ENCODE results near the gene NDOR1. TPM values are rescaled to one million over a fixed set of nuclear protein-coding genes. Genes with fewer than 3 reads are reported as not detected.
A peak's percentile ranks its signal among the peaks of the same experiment; 100 is the strongest.

Gene NDOR1
- total and polyA plus RNA-seq, 2 experiments from 2014 or later, result 7.8 to 12.3 TPM

DNA sequence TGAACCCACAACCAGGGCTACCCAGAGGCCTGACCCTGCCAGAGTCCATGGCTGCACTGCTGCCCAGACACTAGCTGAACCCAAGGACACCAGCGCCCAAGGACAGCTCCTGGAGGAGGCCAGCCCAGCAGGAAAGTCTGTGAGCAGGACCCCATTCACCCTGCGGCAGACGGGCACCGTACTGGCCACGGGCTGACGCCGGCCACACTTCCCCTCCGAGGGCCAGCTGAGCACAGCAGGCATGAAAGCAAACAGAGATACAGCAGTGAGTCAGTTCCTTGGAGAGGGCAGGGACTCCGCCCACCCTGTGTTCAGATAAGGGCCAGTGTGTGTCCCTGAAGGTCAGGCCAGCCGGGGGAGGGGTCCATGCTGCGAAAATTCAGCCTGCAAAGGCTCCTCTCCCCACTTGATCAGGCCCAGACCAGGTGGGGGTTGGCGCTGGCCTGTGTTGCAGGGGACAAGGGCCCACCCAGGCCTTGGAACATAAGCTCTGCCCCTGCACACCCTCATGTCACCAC, 13.3 kb downstream of the NDOR1 start:
- no peaks in the 10 kb centered on the region for H4K20me1 ChIP-seq (ENCODE audit: insufficient read depth, poor library complexity, severe bottlenecking)
- no peak for TF ChIP-seq EZH2phosphoT487 (IDR thresholded peaks at IDR 0.05; ENCODE audit: low read depth, severe bottlenecking, unreplicated experiment)
- no peaks in the 10 kb centered on the region for H3K79me2 ChIP-seq
- no peaks in the 10 kb centered on the region for H3K9me3 ChIP-seq (ENCODE audit: low read depth)
- peak overlapping the region; percentile 70 for H3K4me2 ChIP-seq
- no peaks in the 10 kb centered on the region for H3K36me3 ChIP-seq (replicated peaks; ENCODE audit: insufficient read depth, low read depth)
- peak; percentile 82 for DNase-seq (ENCODE audit: low spot score)
- H3K27me3 ChIP-seq, result no peaks in the 10 kb centered on the region
- H3K4me1 ChIP-seq (ENCODE audit: insufficient read depth), result peaks cover 29% of the 10 kb centered on the region
- H3K9me2 ChIP-seq (replicated peaks; ENCODE audit: insufficient read depth), result no peaks in the 10 kb centered on the region
- WGBS (ENCODE audit: low lambda C conversion rate, missing lambda C conversion rate), result 30% methylated on average over 12 of the region's 12 CpGs
- peak overlapping the region; percentile 82 for H3K27ac ChIP-seq
- no peak overlapping the region for H2AFZ ChIP-seq
- no peak overlapping the region for H3K4me3 ChIP-seq

DNA sequence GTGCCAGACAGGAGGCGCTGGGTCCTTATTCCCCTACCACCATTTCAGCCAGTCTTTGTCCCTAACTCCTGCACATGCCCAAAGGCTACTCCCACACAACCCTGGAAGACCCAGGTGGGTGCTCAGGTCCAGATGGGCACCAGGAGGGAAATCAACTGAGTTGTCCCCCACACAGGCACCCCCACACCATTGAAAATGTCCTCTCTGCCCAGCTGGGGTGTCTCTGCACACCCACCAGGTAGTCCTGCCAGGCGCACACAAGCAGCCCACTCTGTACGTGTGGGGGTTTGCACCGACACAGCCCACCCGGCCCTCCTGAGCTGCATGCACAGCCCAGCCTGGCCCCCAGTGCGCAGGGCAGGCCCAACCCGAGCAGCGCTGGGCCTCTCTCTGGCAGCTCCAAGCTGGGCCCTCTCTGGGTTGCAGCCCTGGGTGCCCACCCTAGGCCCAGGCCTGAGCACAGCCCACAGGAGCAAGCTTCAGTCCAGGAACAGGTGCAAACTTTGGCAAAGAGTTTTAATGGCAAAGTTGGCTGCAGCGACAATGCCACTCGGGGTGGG, 14.3 kb downstream of the NDOR1 start:
- Histone ChIP-seq H3K4me3 (no peak overlapping the region), H3K9me2 (replicated peaks; ENCODE audit: insufficient read depth) (no peaks in the 10 kb centered on the region), H4K20me1 (ENCODE audit: insufficient read depth, poor library complexity, severe bottlenecking) (no peaks in the 10 kb centered on the region), H2AFZ (no peak overlapping the region), H3K27ac (peak overlapping the region; percentile 82), H3K4me2 (no peak overlapping the region), H3K27me3 (no peaks in the 10 kb centered on the region), H3K4me1 (ENCODE audit: insufficient read depth) (peaks cover 34% of the 10 kb centered on the region), H3K79me2 (no peaks in the 10 kb centered on the region), H3K9me3 (ENCODE audit: low read depth) (no peaks in the 10 kb centered on the region), H3K36me3 (replicated peaks; ENCODE audit: insufficient read depth, low read depth) (no peaks in the 10 kb centered on the region)
- DNase-seq (ENCODE audit: low spot score), result no peak
- TF ChIP-seq, protein P1, sequence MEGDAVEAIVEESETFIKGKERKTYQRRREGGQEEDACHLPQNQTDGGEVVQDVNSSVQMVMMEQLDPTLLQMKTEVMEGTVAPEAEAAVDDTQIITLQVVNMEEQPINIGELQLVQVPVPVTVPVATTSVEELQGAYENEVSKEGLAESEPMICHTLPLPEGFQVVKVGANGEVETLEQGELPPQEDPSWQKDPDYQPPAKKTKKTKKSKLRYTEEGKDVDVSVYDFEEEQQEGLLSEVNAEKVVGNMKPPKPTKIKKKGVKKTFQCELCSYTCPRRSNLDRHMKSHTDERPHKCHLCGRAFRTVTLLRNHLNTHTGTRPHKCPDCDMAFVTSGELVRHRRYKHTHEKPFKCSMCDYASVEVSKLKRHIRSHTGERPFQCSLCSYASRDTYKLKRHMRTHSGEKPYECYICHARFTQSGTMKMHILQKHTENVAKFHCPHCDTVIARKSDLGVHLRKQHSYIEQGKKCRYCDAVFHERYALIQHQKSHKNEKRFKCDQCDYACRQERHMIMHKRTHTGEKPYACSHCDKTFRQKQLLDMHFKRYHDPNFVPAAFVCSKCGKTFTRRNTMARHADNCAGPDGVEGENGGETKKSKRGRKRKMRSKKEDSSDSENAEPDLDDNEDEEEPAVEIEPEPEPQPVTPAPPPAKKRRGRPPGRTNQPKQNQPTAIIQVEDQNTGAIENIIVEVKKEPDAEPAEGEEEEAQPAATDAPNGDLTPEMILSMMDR (IDR thresholded peaks at IDR 0.05; ENCODE audit: poor library complexity), result no peak
- TF ChIP-seq EZH2 (IDR thresholded peaks at IDR 0.05; ENCODE audit: borderline replicate concordance) (no peak), EZH2phosphoT487 (IDR thresholded peaks at IDR 0.05; ENCODE audit: low read depth, severe bottlenecking, unreplicated experiment) (no peak)
- WGBS (ENCODE audit: low lambda C conversion rate, missing lambda C conversion rate), result 96% methylated on average over 10 of the region's 10 CpGs

DNA sequence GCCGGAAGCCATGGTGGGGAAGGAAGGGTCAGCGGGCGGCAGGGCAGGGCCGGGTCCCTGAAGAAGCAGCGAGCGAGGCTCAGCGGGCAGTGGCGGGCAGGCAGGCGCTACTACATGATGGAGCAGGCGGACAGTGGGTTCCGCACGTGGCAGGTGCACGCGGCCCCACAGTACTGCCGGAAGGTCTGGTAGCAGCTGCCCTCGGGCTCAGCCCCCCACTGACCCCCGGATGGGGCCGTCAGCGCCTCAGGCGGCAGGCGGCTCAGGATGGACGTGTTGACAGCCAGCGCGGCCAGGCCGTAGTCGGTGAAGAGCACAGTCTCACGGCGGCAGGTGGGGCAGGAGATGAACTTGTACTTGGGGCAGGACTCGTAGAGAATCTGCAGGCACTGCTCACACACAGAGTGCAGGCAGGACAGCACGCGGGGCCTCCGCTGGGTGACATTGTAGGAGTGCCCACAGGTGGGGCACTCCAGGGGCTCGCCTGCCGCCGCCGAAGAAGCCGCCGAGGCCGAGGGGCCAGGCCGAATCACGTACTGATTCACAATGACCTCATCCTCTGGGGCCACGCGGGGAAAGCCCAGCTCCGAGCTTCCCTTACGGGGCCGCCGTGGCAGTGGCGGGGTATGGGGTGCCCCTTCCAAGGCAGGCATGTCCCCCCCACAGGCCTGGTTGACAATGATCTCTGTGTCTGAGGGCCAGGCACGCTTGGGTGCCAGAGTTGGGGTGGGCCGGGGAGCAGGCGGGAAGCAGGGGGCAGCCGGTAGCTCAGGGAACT, 15.0 kb downstream of the NDOR1 start:
- H3K27ac ChIP-seq, result no peak overlapping the region
- no peak overlapping the region for H2AFZ ChIP-seq
- no peaks in the 10 kb centered on the region for H3K9me3 ChIP-seq (ENCODE audit: low read depth)
- no peaks in the 10 kb centered on the region for H3K27me3 ChIP-seq
- H3K4me1 ChIP-seq (ENCODE audit: insufficient read depth), result peaks cover 34% of the 10 kb centered on the region
- no peaks in the 10 kb centered on the region for H3K9me2 ChIP-seq (replicated peaks; ENCODE audit: insufficient read depth)
- no peak for DNase-seq (ENCODE audit: low spot score)
- H3K79me2 ChIP-seq, result no peaks in the 10 kb centered on the region
- no peak overlapping the region for H3K4me2 ChIP-seq
- TF ChIP-seq, protein P1 (IDR thresholded peaks at IDR 0.05; ENCODE audit: poor library complexity), result no peak
- TF ChIP-seq EZH2 (IDR thresholded peaks at IDR 0.05; ENCODE audit: borderline replicate concordance), result no peak
- TF ChIP-seq EZH2phosphoT487 (IDR thresholded peaks at IDR 0.05; ENCODE audit: low read depth, severe bottlenecking, unreplicated experiment), result no peak
- H4K20me1 ChIP-seq (ENCODE audit: insufficient read depth, poor library complexity, severe bottlenecking), result no peaks in the 10 kb centered on the region
- 93% methylated on average over 47 of the region's 52 CpGs for WGBS (ENCODE audit: low lambda C conversion rate, missing lambda C conversion rate)
- H3K36me3 ChIP-seq (replicated peaks; ENCODE audit: insufficient read depth, low read depth), result no peaks in the 10 kb centered on the region
- no peak overlapping the region for H3K4me3 ChIP-seq

DNA sequence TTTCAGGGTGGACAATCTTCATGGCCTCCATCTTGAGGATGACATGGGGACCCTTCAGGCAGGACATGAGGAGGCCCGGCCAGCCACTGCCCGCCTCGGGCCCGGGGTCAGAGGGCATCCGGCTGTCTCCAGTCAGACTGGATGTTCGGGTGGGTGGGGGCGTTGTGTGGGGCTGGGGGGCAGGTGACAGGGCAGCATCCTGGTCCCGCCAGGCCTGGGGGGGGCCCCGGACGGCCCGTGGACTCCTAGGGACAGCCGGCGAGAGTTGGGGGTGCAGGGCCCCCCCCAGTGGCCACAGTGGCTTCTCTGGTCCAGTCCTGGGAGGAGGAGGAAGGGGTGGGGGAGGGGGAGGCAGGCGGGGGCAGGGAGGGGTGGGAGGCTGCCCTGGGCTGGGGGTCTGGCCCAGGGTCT, 15.6 kb downstream of the NDOR1 start:
- Histone ChIP-seq H2AFZ (no peak overlapping the region), H3K4me3 (no peak overlapping the region), H3K9me2 (replicated peaks; ENCODE audit: insufficient read depth) (no peaks in the 10 kb centered on the region)

More for the DNA sequence above, 15.6 kb downstream of the NDOR1 start:
- 91% methylated on average over 6 of the region's 14 CpGs for WGBS (ENCODE audit: low lambda C conversion rate, missing lambda C conversion rate)
- no peaks in the 10 kb centered on the region for H3K79me2 ChIP-seq
- H3K4me1 ChIP-seq (ENCODE audit: insufficient read depth), result peaks cover 34% of the 10 kb centered on the region
- no peaks in the 10 kb centered on the region for H3K27me3 ChIP-seq
- no peak overlapping the region for H3K27ac ChIP-seq
- H3K9me3 ChIP-seq (ENCODE audit: low read depth), result no peaks in the 10 kb centered on the region
- no peaks in the 10 kb centered on the region for H3K36me3 ChIP-seq (replicated peaks; ENCODE audit: insufficient read depth, low read depth)
- peak overlapping the region; percentile 93 for H3K4me2 ChIP-seq
- no peak for DNase-seq (ENCODE audit: low spot score)
- no peaks in the 10 kb centered on the region for H4K20me1 ChIP-seq (ENCODE audit: insufficient read depth, poor library complexity, severe bottlenecking)
- TF ChIP-seq EZH2phosphoT487 (IDR thresholded peaks at IDR 0.05; ENCODE audit: low read depth, severe bottlenecking, unreplicated experiment), result no peak
- TF ChIP-seq, protein P1 (IDR thresholded peaks at IDR 0.05; ENCODE audit: poor library complexity), result no peak
- TF ChIP-seq EZH2 (IDR thresholded peaks at IDR 0.05; ENCODE audit: borderline replicate concordance), result no peak

Data from hepatocyte (in vitro differentiated cells).